CD4-positive, alpha-beta memory T cell (primary cell): Measurements from ENCODE around the gene DMAC1. TPM values are rescaled to one million over a fixed set of nuclear protein-coding genes. Genes with fewer than 3 reads are reported as not detected.

Experiments
- CTCF ChIA-PET: fragments of 350-600 bp; sonication (Branson Sonifier 250); formaldehyde crosslinking; loops from one replicate; lab custom pipeline; 2021; ENCODE audit warnings: inconsistent platforms; ENCODE audit not compliant: partially characterized antibody; lab: Charles Lee
- POLR2A ChIA-PET: fragments of 350-600 bp; sonication (Branson Sonifier 250); formaldehyde crosslinking; loops from one replicate; lab custom pipeline; 2021; ENCODE audit not compliant: partially characterized antibody; lab: Charles Lee
- DNase-seq, 5 donors: peaks; one replicate each; pipeline versions ENCODE4 v3.0.0 to v3.0.0-alpha.2; 2020 to 2022; ENCODE audit warnings: mixed read lengths in 1 of 5
- H3K27ac ChIP-seq: one replicate; pipeline ENCODE4 v1.7.0; 2013; ENCODE audit warnings: low read depth, low read length
- H3K27me3 ChIP-seq: 2 replicates; pipeline ENCODE4 v1.7.0; 2013; ENCODE audit warnings: mild to moderate bottlenecking, low read length, moderate library complexity; ENCODE audit not compliant: insufficient read depth
- H3K36me3 ChIP-seq: 2 replicates; pipeline ENCODE4 v1.7.0; 2013; ENCODE audit warnings: mild to moderate bottlenecking, low read length, moderate library complexity; ENCODE audit not compliant: insufficient read depth
- H3K4me1 ChIP-seq: 2 replicates; pipeline ENCODE4 v1.7.0; 2013; ENCODE audit warnings: mild to moderate bottlenecking, low read length, moderate library complexity; ENCODE audit not compliant: insufficient read depth
- H3K4me3 ChIP-seq, 2 donors: one replicate each; pipeline ENCODE4 v1.7.0; 2013; ENCODE audit warnings: low read length in 2 of 2, mild to moderate bottlenecking in 1 of 2
- H3K9me3 ChIP-seq, 2 donors: one replicate each; pipeline ENCODE4 v1.7.0; 2013; ENCODE audit warnings: low read length in 2 of 2, control low read depth in 1 of 2; ENCODE audit not compliant: control insufficient read depth in 1 of 2
- H3K27ac Mint-ChIP-seq, 7 donors: one replicate each; pipeline ENCODE4 v1.8.0; 2020 to 2021; ENCODE audit warnings: mixed read lengths in 7 of 7, mild to moderate bottlenecking in 6 of 7, inconsistent platforms in 3 of 7, moderate library complexity in 3 of 7
- H3K27me3 Mint-ChIP-seq, 2 donors: one replicate each; pipeline ENCODE4 v1.8.0; 2020 to 2021; ENCODE audit warnings: mixed read lengths in 2 of 2
- H3K36me3 Mint-ChIP-seq, 2 donors: one replicate each; pipeline ENCODE4 v1.8.0; 2020 to 2021; ENCODE audit warnings: mixed read lengths in 2 of 2, inconsistent platforms in 1 of 2, mild to moderate bottlenecking in 1 of 2
- H3K4me1 Mint-ChIP-seq, 4 donors: one replicate each; pipeline ENCODE4 v1.8.0; 2020 to 2021; ENCODE audit warnings: mixed read lengths in 4 of 4, mild to moderate bottlenecking in 1 of 4
- H3K4me3 Mint-ChIP-seq, 8 donors: one replicate each; pipeline ENCODE4 v1.8.0; 2020 to 2021; ENCODE audit warnings: mixed read lengths in 8 of 8, mild to moderate bottlenecking in 7 of 8, moderate library complexity in 6 of 8, inconsistent platforms in 3 of 8
- H3K9me3 Mint-ChIP-seq, 8 donors: one replicate each; pipeline ENCODE4 v1.8.0; 2020 to 2021; ENCODE audit warnings: mixed read lengths in 8 of 8, mild to moderate bottlenecking in 5 of 8, inconsistent platforms in 3 of 8, moderate library complexity in 1 of 8
- intact Hi-C: fragments of 100-400 bp; cut with micrococcal nuclease; formaldehyde crosslinking; loops from one replicate; pipeline ENCODE4 v1.15.1; 2023
- polyA plus RNA-seq, 2 donors: library from polyadenylated mRNA; unstranded; fragments of 300-500 nt; fragmentation: Illumina TruSeq; gene quantifications; one replicate each; pipeline ENCODE4 v1.2.3, GENCODE V29; 2021
- total RNA-seq, 2 experiments: library from RNA; stranded (reverse); gene quantifications; one replicate each; pipeline ENCODE4 v1.2.3, GENCODE V29; 2021

The DMAC1 gene, protein sequence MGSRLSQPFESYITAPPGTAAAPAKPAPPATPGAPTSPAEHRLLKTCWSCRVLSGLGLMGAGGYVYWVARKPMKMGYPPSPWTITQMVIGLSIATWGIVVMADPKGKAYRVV
- total RNA-seq: 10 to 100 TPM; 30.8 to 38.0 TPM
- polyA plus RNA-seq: 10 to 100 TPM; 29.2 to 61.0 TPM

DNA sequence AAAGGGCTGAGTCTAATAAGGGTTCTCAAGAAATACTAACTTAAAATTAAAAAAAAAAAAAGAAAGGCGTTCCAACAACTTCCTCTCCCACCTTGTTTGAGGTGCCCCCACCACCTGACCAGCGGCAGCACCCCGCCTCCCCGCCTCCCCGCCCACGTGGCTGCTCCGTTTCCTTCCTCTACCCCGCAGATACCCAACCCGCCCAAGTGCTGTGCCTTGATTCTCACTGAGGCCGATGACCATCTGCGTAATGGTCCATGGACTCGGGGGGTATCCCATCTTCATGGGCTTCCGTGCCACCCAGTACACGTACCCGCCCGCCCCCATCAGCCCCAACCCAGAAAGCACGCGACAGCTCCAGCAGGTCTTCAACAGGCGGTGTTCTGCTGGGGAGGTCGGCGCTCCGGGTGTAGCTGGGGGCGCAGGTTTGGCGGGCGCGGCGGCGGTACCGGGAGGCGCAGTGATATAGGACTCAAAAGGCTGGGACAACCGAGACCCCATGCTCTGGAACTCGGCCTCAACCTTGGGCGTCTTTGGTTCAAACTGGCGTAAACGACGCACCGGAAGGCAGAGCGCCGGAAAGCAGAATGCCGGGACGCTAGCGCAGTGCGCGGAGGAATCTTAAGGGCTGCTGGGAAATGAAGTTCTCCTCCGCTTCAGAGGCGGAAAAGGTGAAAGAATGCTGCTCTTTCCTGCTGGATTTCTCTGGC, at the start of gene DMAC1:
Gene DMAC1 (minus strand): TSS at position 545 of the 710 bp plus-strand sequence. CDS start 44 bp downstream, at position 501.
- intact Hi-C loops: loop anchor here (1.0 to 10.0 kb wide), 5 partner anchors 136 to 1387 kb away; partner anchors contain the start of gene UHRF2
- Mint-ChIP-seq H3K27ac (peak within 1 kb of the TSS; percentile 94 to 96 (median 96)), H3K9me3 (no peaks in the 10 kb centered on the region), H3K36me3 (peaks cover 22 to 44% of the 10 kb centered on the region in 2 donors), H3K27me3 (no peaks in the 10 kb centered on the region), H3K4me3 (peak within 1 kb of the TSS; percentile 92 to 99 (median 95)), H3K4me1 (peaks cover 17 to 55% (median 25%) of the 10 kb centered on the region in 4 donors)
- peaks cover 7% of the 10 kb centered on the region for H3K36me3 ChIP-seq
- peak; percentile 72 to 81 (median 77) for DNase-seq
- H3K27me3 ChIP-seq: no peaks in the 10 kb centered on the region
- peak within 1 kb of the TSS; percentile 27 to 92 for H3K4me3 ChIP-seq
- peak within 1 kb of the TSS; percentile 88 for H3K27ac ChIP-seq
- peaks cover 25% of the 10 kb centered on the region for H3K4me1 ChIP-seq
- no peaks in the 10 kb centered on the region for H3K9me3 ChIP-seq
- CTCF ChIA-PET: interaction anchor here (1.9 kb wide), 1 partner anchor 229 kb away, joined by 7 read pairs; no protein-coding TSS in a partner anchor
- POLR2A ChIA-PET: interaction anchor here (1.0 to 1.5 kb wide), 4 partner anchors 137 to 1041 kb away, joined by 3 to 5 read pairs (median 4); partner anchors contain the start of gene KDM4C

DNA sequence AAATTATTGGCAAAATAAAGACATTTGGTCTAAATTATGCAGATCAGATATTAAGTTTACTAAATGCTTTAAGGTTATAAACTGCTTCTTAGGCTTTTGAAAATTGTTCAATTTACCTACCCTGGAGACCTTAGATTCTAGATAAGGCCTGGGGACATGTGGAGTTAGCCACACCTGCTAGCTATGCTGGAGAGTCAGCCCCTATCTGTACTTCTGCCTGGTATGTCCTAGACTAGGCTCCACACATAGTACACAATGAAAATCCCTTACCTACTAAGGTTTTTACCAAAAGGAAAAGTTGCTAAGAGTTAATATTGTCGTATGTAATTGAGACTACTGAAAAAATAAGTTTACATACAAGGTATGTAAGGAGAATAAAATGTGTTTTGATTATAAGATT, 49.8 kb upstream of the DMAC1 start:
- H3K36me3 ChIP-seq: no peaks in the 10 kb centered on the region
- H3K27me3 ChIP-seq: no peaks in the 10 kb centered on the region
- Mint-ChIP-seq H3K4me1 (peaks cover 0 to 2% (median 1%) of the 10 kb centered on the region in 4 donors), H3K9me3 (no peaks in the 10 kb centered on the region), H3K27ac (no peak overlapping the region), H3K36me3 (no peaks in the 10 kb centered on the region), H3K4me3 (no peak overlapping the region), H3K27me3 (no peaks in the 10 kb centered on the region)
- no peak overlapping the region for H3K27ac ChIP-seq
- H3K4me1 ChIP-seq: no peaks in the 10 kb centered on the region
- no peak for DNase-seq
- ChIA-PET POLR2A (no interaction called here), CTCF (no interaction called here)
- H3K4me3 ChIP-seq: no peak overlapping the region
- H3K9me3 ChIP-seq: no peaks in the 10 kb centered on the region
- intact Hi-C loops: loop anchor here (10.0 kb wide), 2 partner anchors 125 to 205 kb away; no protein-coding TSS in a partner anchor

- H3K4me1 Mint-ChIP-seq: peaks cover 0 to 5% (median 2%) of the 10 kb centered on the region in 4 donors
- intact Hi-C loops: loop anchor here (10.0 kb wide), 2 partner anchors 126 to 206 kb away; no protein-coding TSS in a partner anchor
- H3K9me3 ChIP-seq: no peaks in the 10 kb centered on the region
- no peak overlapping the region for H3K27ac ChIP-seq
- no peaks in the 10 kb centered on the region for H3K36me3 ChIP-seq
- no peak overlapping the region for H3K27ac Mint-ChIP-seq
- CTCF ChIA-PET: no interaction called here
- POLR2A ChIA-PET: no interaction called here
- no peak overlapping the region for H3K4me3 Mint-ChIP-seq
- H3K4me1 ChIP-seq: no peaks in the 10 kb centered on the region
- no peak for DNase-seq
- no peaks in the 10 kb centered on the region for H3K36me3 Mint-ChIP-seq
- H3K4me3 ChIP-seq: no peak overlapping the region
- H3K27me3 ChIP-seq: no peaks in the 10 kb centered on the region
- H3K9me3 Mint-ChIP-seq: no peaks in the 10 kb centered on the region
- H3K27me3 Mint-ChIP-seq: no peaks in the 10 kb centered on the region
Observed at GRCh38 chr9:7848498-7848897, 48.9 kb upstream of the DMAC1 start.

GRCh38 chr9:7844242-7844641, 44.7 kb upstream of the DMAC1 start:
- no peaks in the 10 kb centered on the region for H3K36me3 ChIP-seq
- Mint-ChIP-seq H3K4me1 (peaks cover 0 to 5% (median 2%) of the 10 kb centered on the region in 4 donors), H3K27ac (no peak overlapping the region), H3K4me3 (no peak overlapping the region), H3K36me3 (no peaks in the 10 kb centered on the region), H3K27me3 (no peaks in the 10 kb centered on the region), H3K9me3 (no peaks in the 10 kb centered on the region)
- ChIA-PET CTCF (interaction anchor here (0.6 to 1.7 kb wide), 15 partner anchors 8 to 289 kb away, joined by 3 to 6 read pairs (median 3); no protein-coding TSS in a partner anchor), POLR2A (interaction anchor here (0.7 kb wide), 1 partner anchor 132 kb away, joined by 3 read pairs; no protein-coding TSS in a partner anchor)
- H3K4me1 ChIP-seq: no peaks in the 10 kb centered on the region
- no peak overlapping the region for H3K27ac ChIP-seq
- no peaks in the 10 kb centered on the region for H3K9me3 ChIP-seq
- H3K4me3 ChIP-seq: no peak overlapping the region
- intact Hi-C loops: loop anchor here (5.0 to 10.0 kb wide), 4 partner anchors 131 to 338 kb away; no protein-coding TSS in a partner anchor
- DNase-seq: peak in 4 of 5 donors; percentile 24 to 35 (median 28)
- H3K27me3 ChIP-seq: no peaks in the 10 kb centered on the region

DNA sequence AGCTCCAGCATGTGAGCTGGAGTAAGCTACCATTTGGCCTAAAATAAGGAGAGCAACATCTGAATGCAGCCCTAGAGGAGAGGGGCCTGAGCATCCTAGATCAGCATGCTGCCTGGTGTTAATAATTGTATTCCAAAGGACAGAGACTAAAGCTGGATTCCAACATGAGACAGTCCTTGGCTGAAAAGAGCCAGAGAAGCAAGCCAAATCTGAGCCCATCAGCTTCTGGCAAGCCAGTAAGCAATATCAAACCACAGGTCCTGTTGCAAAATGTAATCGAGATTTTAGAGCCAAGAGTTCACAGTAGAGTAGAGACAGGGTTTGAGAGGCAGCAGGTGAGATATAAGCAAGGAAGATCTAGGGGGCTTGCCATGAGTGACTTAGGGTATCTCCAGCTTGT, 42.3 kb upstream of the DMAC1 start:
- H3K36me3 Mint-ChIP-seq: no peaks in the 10 kb centered on the region
- ChIA-PET CTCF (no interaction called here), POLR2A (no interaction called here)
- H3K9me3 Mint-ChIP-seq: peaks cover 0 to 2% (median 0%) of the 10 kb centered on the region in 8 donors
- Histone ChIP-seq H3K27me3 (no peaks in the 10 kb centered on the region), H3K27ac (no peak overlapping the region), H3K36me3 (no peaks in the 10 kb centered on the region), H3K4me3 (no peak overlapping the region), H3K4me1 (no peaks in the 10 kb centered on the region), H3K9me3 (no peaks in the 10 kb centered on the region)
- no peak for DNase-seq
- intact Hi-C loops: loop anchor here (5.0 to 10.0 kb wide), 4 partner anchors 133 to 340 kb away; no protein-coding TSS in a partner anchor
- peaks cover 0 to 5% (median 2%) of the 10 kb centered on the region in 4 donors for H3K4me1 Mint-ChIP-seq
- no peaks in the 10 kb centered on the region for H3K27me3 Mint-ChIP-seq
- H3K27ac Mint-ChIP-seq: no peak overlapping the region
- H3K4me3 Mint-ChIP-seq: no peak overlapping the region

DNA sequence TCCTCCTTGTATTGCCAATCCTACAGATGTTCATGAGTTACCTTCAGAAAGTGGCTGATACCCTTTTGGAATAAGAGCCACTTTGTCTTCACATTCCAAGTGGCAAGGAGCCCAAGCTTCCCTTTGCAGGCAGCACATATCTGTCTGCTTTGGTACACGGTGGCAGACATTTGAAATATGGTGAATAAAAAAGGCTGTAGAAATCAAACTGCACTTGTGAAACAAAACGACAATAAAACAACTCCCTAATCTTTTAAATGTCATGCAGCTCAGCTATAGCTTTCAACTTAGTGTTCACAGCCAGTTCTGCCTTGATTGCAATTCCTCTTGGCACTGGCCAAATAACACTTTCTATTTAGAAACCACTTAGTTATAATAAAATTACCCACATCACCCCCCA, 35.0 kb upstream of the DMAC1 start:
- Histone ChIP-seq H3K27ac (no peak overlapping the region), H3K9me3 (no peaks in the 10 kb centered on the region), H3K36me3 (no peaks in the 10 kb centered on the region), H3K4me3 (no peak overlapping the region), H3K4me1 (no peaks in the 10 kb centered on the region), H3K27me3 (no peaks in the 10 kb centered on the region)
- ChIA-PET POLR2A (interaction anchor here (0.8 kb wide), 1 partner anchor 14 kb away, joined by 3 read pairs; no protein-coding TSS in a partner anchor), CTCF (interaction anchor here (1.2 kb wide), 1 partner anchor 9 kb away, joined by 3 read pairs; no protein-coding TSS in a partner anchor)
- DNase-seq: no peak
- H3K4me3 Mint-ChIP-seq: no peak overlapping the region
- intact Hi-C loops: no loop called here
- peaks cover 0 to 5% (median 2%) of the 10 kb centered on the region in 8 donors for H3K9me3 Mint-ChIP-seq
- no peak overlapping the region for H3K27ac Mint-ChIP-seq
- H3K4me1 Mint-ChIP-seq: no peaks in the 10 kb centered on the region
- H3K36me3 Mint-ChIP-seq: no peaks in the 10 kb centered on the region
- peaks cover 0 to 2% of the 10 kb centered on the region in 2 donors for H3K27me3 Mint-ChIP-seq

- Mint-ChIP-seq H3K36me3 (no peaks in the 10 kb centered on the region), H3K9me3 (no peaks in the 10 kb centered on the region), H3K27me3 (peaks cover 2 to 3% of the 10 kb centered on the region in 2 donors), H3K4me1 (no peaks in the 10 kb centered on the region), H3K27ac (no peak overlapping the region), H3K4me3 (no peak overlapping the region)
- Histone ChIP-seq H3K9me3 (no peaks in the 10 kb centered on the region), H3K27me3 (no peaks in the 10 kb centered on the region), H3K27ac (no peak overlapping the region), H3K36me3 (no peaks in the 10 kb centered on the region), H3K4me3 (no peak overlapping the region), H3K4me1 (no peaks in the 10 kb centered on the region)
- ChIA-PET POLR2A (no interaction called here), CTCF (no interaction called here)
- no peak for DNase-seq
- intact Hi-C loops: no loop called here
Observed at GRCh38 chr9:7828334-7828733, 28.8 kb upstream of the DMAC1 start.
